Measurements from ENCODE around the gene OR56B1.

The OR56B1 gene

GRCh38 chr11:5719703-5720495, 16.3 kb upstream of the OR56B1 start:
- no peak overlapping the region for H3K27ac ChIP-seq (ENCODE audit: low read depth, low read length)
- H3K36me3 ChIP-seq (ENCODE audit: control insufficient read depth in 5 of 5, insufficient read depth in 5 of 5, low read length in 5 of 5) = peaks cover 0 to 6% (median 0%) of the 10 kb centered on the region in 5 donors
- H3K4me3 ChIP-seq (ENCODE audit: low read depth in 1 of 5, low read length in 5 of 5) = no peak overlapping the region
- H3K27me3 ChIP-seq (ENCODE audit: control insufficient read depth in 5 of 5, insufficient read depth in 4 of 5, low read length in 5 of 5) = no peaks in the 10 kb centered on the region
- H3K4me1 ChIP-seq (ENCODE audit: control insufficient read depth in 5 of 5, insufficient read depth in 5 of 5, low read length in 5 of 5) = no peaks in the 10 kb centered on the region
- H3K9me3 ChIP-seq (ENCODE audit: control insufficient read depth in 5 of 5, low read length in 5 of 5) = peaks cover 0 to 3% (median 0%) of the 10 kb centered on the region in 5 donors
- H3K9ac ChIP-seq (ENCODE audit: low read length in 5 of 5) = no peak overlapping the region

- Histone ChIP-seq H3K4me1 (ENCODE audit: control insufficient read depth in 5 of 5, insufficient read depth in 5 of 5, low read length in 5 of 5) (no peaks in the 10 kb centered on the region), H3K9ac (ENCODE audit: low read length in 5 of 5) (no peak overlapping the region), H3K9me3 (ENCODE audit: control insufficient read depth in 5 of 5, low read length in 5 of 5) (peaks cover 0 to 3% (median 0%) of the 10 kb centered on the region in 5 donors), H3K4me3 (ENCODE audit: low read depth in 1 of 5, low read length in 5 of 5) (no peak overlapping the region), H3K27me3 (ENCODE audit: control insufficient read depth in 5 of 5, insufficient read depth in 4 of 5, low read length in 5 of 5) (peaks cover 0 to 3% (median 0%) of the 10 kb centered on the region in 5 donors), H3K36me3 (ENCODE audit: control insufficient read depth in 5 of 5, insufficient read depth in 5 of 5, low read length in 5 of 5) (peaks cover 0 to 6% (median 0%) of the 10 kb centered on the region in 5 donors), H3K27ac (ENCODE audit: low read depth, low read length) (no peak overlapping the region)
Measured at GRCh38 chr11:5722622-5723021, 13.6 kb upstream of the OR56B1 start.

- H3K9ac ChIP-seq (ENCODE audit: low read length in 5 of 5) = no peak overlapping the region
- H3K27me3 ChIP-seq (ENCODE audit: control insufficient read depth in 5 of 5, insufficient read depth in 4 of 5, low read length in 5 of 5) = peaks cover 0 to 3% (median 0%) of the 10 kb centered on the region in 5 donors
- H3K4me1 ChIP-seq (ENCODE audit: control insufficient read depth in 5 of 5, insufficient read depth in 5 of 5, low read length in 5 of 5) = no peaks in the 10 kb centered on the region
- no peaks in the 10 kb centered on the region for H3K9me3 ChIP-seq (ENCODE audit: control insufficient read depth in 5 of 5, low read length in 5 of 5)
- H3K36me3 ChIP-seq (ENCODE audit: control insufficient read depth in 5 of 5, insufficient read depth in 5 of 5, low read length in 5 of 5) = no peaks in the 10 kb centered on the region
- H3K27ac ChIP-seq (ENCODE audit: low read depth, low read length) = no peak overlapping the region
- H3K4me3 ChIP-seq (ENCODE audit: low read depth in 1 of 5, low read length in 5 of 5) = no peak overlapping the region
Measured at GRCh38 chr11:5726351-5726750, 9.9 kb upstream of the OR56B1 start.

- no peaks in the 10 kb centered on the region for H3K36me3 ChIP-seq (ENCODE audit: control insufficient read depth in 5 of 5, insufficient read depth in 5 of 5, low read length in 5 of 5)
- no peaks in the 10 kb centered on the region for H3K4me1 ChIP-seq (ENCODE audit: control insufficient read depth in 5 of 5, insufficient read depth in 5 of 5, low read length in 5 of 5)
- H3K27ac ChIP-seq (ENCODE audit: low read depth, low read length) = no peak overlapping the region
- no peaks in the 10 kb centered on the region for H3K9me3 ChIP-seq (ENCODE audit: control insufficient read depth in 5 of 5, low read length in 5 of 5)
- H3K27me3 ChIP-seq (ENCODE audit: control insufficient read depth in 5 of 5, insufficient read depth in 4 of 5, low read length in 5 of 5) = peaks cover 0 to 3% (median 0%) of the 10 kb centered on the region in 5 donors
- H3K9ac ChIP-seq (ENCODE audit: low read length in 5 of 5) = no peak overlapping the region
- H3K4me3 ChIP-seq (ENCODE audit: low read depth in 1 of 5, low read length in 5 of 5) = no peak overlapping the region
Measured at GRCh38 chr11:5727691-5728090, 8.6 kb upstream of the OR56B1 start.

- Histone ChIP-seq H3K27ac (ENCODE audit: low read depth, low read length) (no peak overlapping the region), H3K4me3 (ENCODE audit: low read depth in 1 of 5, low read length in 5 of 5) (no peak overlapping the region), H3K4me1 (ENCODE audit: control insufficient read depth in 5 of 5, insufficient read depth in 5 of 5, low read length in 5 of 5) (no peaks in the 10 kb centered on the region), H3K9ac (ENCODE audit: low read length in 5 of 5) (no peak overlapping the region), H3K27me3 (ENCODE audit: control insufficient read depth in 5 of 5, insufficient read depth in 4 of 5, low read length in 5 of 5) (peaks cover 0 to 2% (median 0%) of the 10 kb centered on the region in 5 donors), H3K9me3 (ENCODE audit: control insufficient read depth in 5 of 5, low read length in 5 of 5) (peaks cover 0 to 7% (median 5%) of the 10 kb centered on the region in 5 donors), H3K36me3 (ENCODE audit: control insufficient read depth in 5 of 5, insufficient read depth in 5 of 5, low read length in 5 of 5) (no peaks in the 10 kb centered on the region)
Measured at GRCh38 chr11:5737091-5737490, 843 bp downstream of the OR56B1 start.

GRCh38 chr11:5737670-5738392, 1.6 kb downstream of the OR56B1 start:
- no peak overlapping the region for H3K9ac ChIP-seq (ENCODE audit: low read length in 5 of 5)
- H3K27ac ChIP-seq (ENCODE audit: low read depth, low read length) = no peak overlapping the region
- H3K36me3 ChIP-seq (ENCODE audit: control insufficient read depth in 5 of 5, insufficient read depth in 5 of 5, low read length in 5 of 5) = no peaks in the 10 kb centered on the region
- no peaks in the 10 kb centered on the region for H3K4me1 ChIP-seq (ENCODE audit: control insufficient read depth in 5 of 5, insufficient read depth in 5 of 5, low read length in 5 of 5)
- peaks cover 0 to 2% (median 0%) of the 10 kb centered on the region in 5 donors for H3K27me3 ChIP-seq (ENCODE audit: control insufficient read depth in 5 of 5, insufficient read depth in 4 of 5, low read length in 5 of 5)
- no peak overlapping the region for H3K4me3 ChIP-seq (ENCODE audit: low read depth in 1 of 5, low read length in 5 of 5)
- H3K9me3 ChIP-seq (ENCODE audit: control insufficient read depth in 5 of 5, low read length in 5 of 5) = peaks cover 0 to 7% (median 5%) of the 10 kb centered on the region in 5 donors

GRCh38 chr11:5738431-5738830, 2.2 kb downstream of the OR56B1 start:
- peaks cover 0 to 2% (median 0%) of the 10 kb centered on the region in 5 donors for H3K27me3 ChIP-seq (ENCODE audit: control insufficient read depth in 5 of 5, insufficient read depth in 4 of 5, low read length in 5 of 5)
- peaks cover 0 to 11% (median 5%) of the 10 kb centered on the region in 5 donors for H3K9me3 ChIP-seq (ENCODE audit: control insufficient read depth in 5 of 5, low read length in 5 of 5)
- no peak overlapping the region for H3K9ac ChIP-seq (ENCODE audit: low read length in 5 of 5)
- no peak overlapping the region for H3K27ac ChIP-seq (ENCODE audit: low read depth, low read length)
- no peaks in the 10 kb centered on the region for H3K4me1 ChIP-seq (ENCODE audit: control insufficient read depth in 5 of 5, insufficient read depth in 5 of 5, low read length in 5 of 5)
- no peak overlapping the region for H3K4me3 ChIP-seq (ENCODE audit: low read depth in 1 of 5, low read length in 5 of 5)
- H3K36me3 ChIP-seq (ENCODE audit: control insufficient read depth in 5 of 5, insufficient read depth in 5 of 5, low read length in 5 of 5) = no peaks in the 10 kb centered on the region

- Histone ChIP-seq H3K36me3 (ENCODE audit: control insufficient read depth in 5 of 5, insufficient read depth in 5 of 5, low read length in 5 of 5) (no peaks in the 10 kb centered on the region), H3K9me3 (ENCODE audit: control insufficient read depth in 5 of 5, low read length in 5 of 5) (peaks cover 0 to 7% (median 1%) of the 10 kb centered on the region in 5 donors), H3K9ac (ENCODE audit: low read length in 5 of 5) (no peak overlapping the region), H3K27me3 (ENCODE audit: control insufficient read depth in 5 of 5, insufficient read depth in 4 of 5, low read length in 5 of 5) (no peaks in the 10 kb centered on the region), H3K4me3 (ENCODE audit: low read depth in 1 of 5, low read length in 5 of 5) (no peak overlapping the region), H3K27ac (ENCODE audit: low read depth, low read length) (no peak overlapping the region), H3K4me1 (ENCODE audit: control insufficient read depth in 5 of 5, insufficient read depth in 5 of 5, low read length in 5 of 5) (no peaks in the 10 kb centered on the region)
Measured at GRCh38 chr11:5746614-5747013, 10.4 kb downstream of the OR56B1 start.

GRCh38 chr11:5749836-5750235, 13.6 kb downstream of the OR56B1 start:
- Histone ChIP-seq H3K9ac (ENCODE audit: low read length in 5 of 5) (no peak overlapping the region), H3K36me3 (ENCODE audit: control insufficient read depth in 5 of 5, insufficient read depth in 5 of 5, low read length in 5 of 5) (no peaks in the 10 kb centered on the region), H3K9me3 (ENCODE audit: control insufficient read depth in 5 of 5, low read length in 5 of 5) (no peaks in the 10 kb centered on the region), H3K4me3 (ENCODE audit: low read depth in 1 of 5, low read length in 5 of 5) (no peak overlapping the region), H3K27ac (ENCODE audit: low read depth, low read length) (no peak overlapping the region), H3K4me1 (ENCODE audit: control insufficient read depth in 5 of 5, insufficient read depth in 5 of 5, low read length in 5 of 5) (no peaks in the 10 kb centered on the region), H3K27me3 (ENCODE audit: control insufficient read depth in 5 of 5, insufficient read depth in 4 of 5, low read length in 5 of 5) (no peaks in the 10 kb centered on the region)

GRCh38 chr11:5753943-5754342, 17.7 kb downstream of the OR56B1 start, which contains the start of gene OR52N4:
Gene OR52N4, plus strand, starts transcription at chr11:5754243. Its CDS starts 498 bp downstream, at chr11:5754741.
- no peaks in the 10 kb centered on the region for H3K9me3 ChIP-seq (ENCODE audit: control insufficient read depth in 5 of 5, low read length in 5 of 5)
- H3K9ac ChIP-seq (ENCODE audit: low read length in 5 of 5) = no peak within 1 kb of the TSS
- no peaks in the 10 kb centered on the region for H3K27me3 ChIP-seq (ENCODE audit: control insufficient read depth in 5 of 5, insufficient read depth in 4 of 5, low read length in 5 of 5)
- H3K36me3 ChIP-seq (ENCODE audit: control insufficient read depth in 5 of 5, insufficient read depth in 5 of 5, low read length in 5 of 5) = no peaks in the 10 kb centered on the region
- H3K4me3 ChIP-seq (ENCODE audit: low read depth in 1 of 5, low read length in 5 of 5) = no peak within 1 kb of the TSS
- H3K4me1 ChIP-seq (ENCODE audit: control insufficient read depth in 5 of 5, insufficient read depth in 5 of 5, low read length in 5 of 5) = no peaks in the 10 kb centered on the region
- no peak within 1 kb of the TSS for H3K27ac ChIP-seq (ENCODE audit: low read depth, low read length)

All from subcutaneous abdominal adipose tissue (tissue), 5 donors.